Karpas-422 (cell line): Measurements from ENCODE around the gene C19orf85. TPM values are rescaled to one million over a fixed set of nuclear protein-coding genes. Genes with fewer than 3 reads are reported as not detected.

ENCODE experiments used
- DNase-seq: peaks from one replicate; pipeline ENCODE4 v3.0.0-alpha.2; 2015
- H2AFZ ChIP-seq: fragments of 200-600 bp; sonication (generic); 2 replicates; pipeline ENCODE4 v1.6.1; 2014; ENCODE audit warnings: antibody characterized with exemption, low read length, mixed read lengths
- H3K27ac ChIP-seq: fragments of 200-600 bp; sonication (generic); 2 replicates; pipeline ENCODE4 v1.5.1; 2014; ENCODE audit warnings: mild to moderate bottlenecking, low read length, moderate library complexity
- H3K27me3 ChIP-seq: fragments of 200-600 bp; sonication (generic); 2 replicates; pipeline ENCODE4 v1.6.1; 2014; ENCODE audit warnings: low read length, mixed read lengths
- H3K36me3 ChIP-seq: fragments of 200-600 bp; sonication (generic); 2 replicates; pipeline ENCODE4 v1.6.1; 2014; ENCODE audit warnings: low read length, mixed read lengths; ENCODE audit not compliant: insufficient read depth
- H3K4me1 ChIP-seq: fragments of 200-600 bp; sonication (generic); 2 replicates; pipeline ENCODE4 v1.6.1; 2014; ENCODE audit warnings: mild to moderate bottlenecking, low read length, mixed read lengths
- H3K4me2 ChIP-seq: fragments of 200-600 bp; sonication (generic); 2 replicates; pipeline ENCODE4 v1.6.1; 2014; ENCODE audit warnings: low read length, low read depth, mild to moderate bottlenecking; ENCODE audit not compliant: poor library complexity, severe bottlenecking
- H3K4me3 ChIP-seq: fragments of 200-600 bp; sonication (generic); 2 replicates; pipeline ENCODE4 v1.5.1; 2014; ENCODE audit warnings: mild to moderate bottlenecking, antibody characterized with exemption, low read length, mixed read lengths
- H3K79me2 ChIP-seq: fragments of 200-600 bp; sonication (generic); 2 replicates; pipeline ENCODE4 v1.6.1; 2014; ENCODE audit warnings: mild to moderate bottlenecking, low read length, mixed read lengths
- H3K9ac ChIP-seq: fragments of 200-600 bp; sonication (generic); 2 replicates; pipeline ENCODE4 v1.6.0; 2014; ENCODE audit warnings: low read length
- H3K9me2 ChIP-seq: fragments of 200-600 bp; sonication (generic), shearing (Covaris generic); replicated peaks from 2 replicates; pipeline ENCODE4 v1.6.0; 2014; ENCODE audit warnings: mild to moderate bottlenecking, low read length, moderate library complexity; ENCODE audit not compliant: insufficient read depth
- H3K9me3 ChIP-seq: fragments of 300-700, 200-600 bp; sonication (generic); 2 replicates; pipeline ENCODE4 v1.6.1; 2014; ENCODE audit warnings: low read length, mixed read lengths
- H4K20me1 ChIP-seq: fragments of 200-600 bp; sonication (generic); 2 replicates; pipeline ENCODE4 v1.6.1; 2014; ENCODE audit warnings: mild to moderate bottlenecking, antibody characterized with exemption, low read length, low read depth; ENCODE audit not compliant: insufficient read depth
- total RNA-seq: library from RNA; depleted of rRNA; stranded (reverse); fragments of >200 nt; shearing (Covaris generic); gene quantifications from 2 replicates; pipeline ENCODE4 v1.2.3, GENCODE V29; 2014; ENCODE audit warnings: low replicate concordance

The C19orf85 gene
- total RNA-seq, 1 experiment from 2014 or later = not detected

GRCh38 chr19:55474269-55475265, 10.0 kb upstream of the C19orf85 start:
- peaks cover 26% of the 10 kb centered on the region for H3K4me1 ChIP-seq
- no peaks in the 10 kb centered on the region for H3K36me3 ChIP-seq
- no peak overlapping the region for H3K9ac ChIP-seq
- no peaks in the 10 kb centered on the region for H4K20me1 ChIP-seq
- H3K9me2 ChIP-seq = no peaks in the 10 kb centered on the region
- H3K4me3 ChIP-seq = no peak overlapping the region
- H3K9me3 ChIP-seq = no peaks in the 10 kb centered on the region
- H3K27ac ChIP-seq = no peak overlapping the region
- no peak overlapping the region for H3K4me2 ChIP-seq
- no peak for DNase-seq
- H2AFZ ChIP-seq = no peak overlapping the region; the same call in 1 of the 2 replicates
- peaks cover 21% of the 10 kb centered on the region for H3K79me2 ChIP-seq
- H3K27me3 ChIP-seq = no peaks in the 10 kb centered on the region

DNA sequence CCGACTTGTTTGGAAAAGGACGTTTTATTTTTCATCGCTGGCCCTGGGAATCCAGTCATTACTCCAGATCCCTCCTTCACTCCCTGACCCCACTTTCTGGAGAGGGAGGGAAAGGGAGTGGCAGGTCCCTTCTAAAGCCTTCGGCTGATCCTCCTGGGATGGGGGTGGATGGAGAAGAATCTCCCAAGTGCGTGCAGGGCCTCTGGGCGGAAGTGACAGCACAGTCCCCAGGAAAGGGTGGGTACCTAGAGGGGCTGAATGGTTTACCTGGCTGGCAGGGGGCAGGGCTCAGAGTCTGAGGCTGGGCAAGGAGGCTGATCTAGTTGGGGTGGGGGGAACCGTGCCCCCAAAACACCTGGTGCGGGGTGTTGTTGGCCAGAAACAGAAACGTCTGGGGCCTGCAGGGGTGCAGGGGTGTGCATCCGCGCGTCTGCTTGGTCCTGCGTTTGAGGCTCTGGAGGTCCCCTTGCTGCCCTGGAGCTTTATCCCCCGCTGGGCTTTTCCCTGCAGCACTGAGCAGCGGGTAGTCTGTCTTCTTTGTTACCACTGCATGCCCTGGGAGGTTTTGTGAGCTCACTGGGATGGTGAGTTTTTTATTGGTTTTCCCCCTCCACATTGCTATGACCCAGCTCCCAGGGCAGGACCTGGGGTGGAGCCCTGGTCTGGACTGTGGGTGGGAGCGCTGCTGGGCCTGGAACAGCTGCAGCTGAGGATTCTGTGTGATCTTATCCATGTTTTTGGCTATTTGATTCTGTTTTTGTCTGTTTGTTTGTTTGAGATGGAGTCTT, 8.9 kb upstream of the C19orf85 start:
- no peaks in the 10 kb centered on the region for H3K9me2 ChIP-seq

GRCh38 chr19:55472463-55472862, 7.9 kb upstream of the C19orf85 start:
- no peak overlapping the region for H2AFZ ChIP-seq
- no peak overlapping the region for H3K27ac ChIP-seq
- no peak for DNase-seq
- peaks cover 11% of the 10 kb centered on the region for H3K4me1 ChIP-seq
- H3K4me2 ChIP-seq = no peak overlapping the region
- no peaks in the 10 kb centered on the region for H3K79me2 ChIP-seq
- no peaks in the 10 kb centered on the region for H3K36me3 ChIP-seq
- H3K9me2 ChIP-seq = no peaks in the 10 kb centered on the region
- no peak overlapping the region for H3K4me3 ChIP-seq
- no peaks in the 10 kb centered on the region for H3K9me3 ChIP-seq
- H3K27me3 ChIP-seq = no peaks in the 10 kb centered on the region
- no peak overlapping the region for H3K9ac ChIP-seq
- no peaks in the 10 kb centered on the region for H4K20me1 ChIP-seq

More for the DNA sequence above, 8.9 kb upstream of the C19orf85 start:
- Histone ChIP-seq H2AFZ (no peak overlapping the region), H3K4me1 (peaks cover 17% of the 10 kb centered on the region), H3K9me3 (no peaks in the 10 kb centered on the region), H4K20me1 (no peaks in the 10 kb centered on the region), H3K36me3 (no peaks in the 10 kb centered on the region), H3K9ac (no peak overlapping the region), H3K27me3 (no peaks in the 10 kb centered on the region), H3K4me3 (no peak overlapping the region), H3K79me2 (peaks cover 9% of the 10 kb centered on the region), H3K27ac (no peak overlapping the region), H3K4me2 (no peak overlapping the region)
- no peak for DNase-seq

- no peaks in the 10 kb centered on the region for H3K9me3 ChIP-seq
- no peaks in the 10 kb centered on the region for H3K27me3 ChIP-seq
- H3K9ac ChIP-seq = no peak overlapping the region
- H3K27ac ChIP-seq = no peak overlapping the region
- H4K20me1 ChIP-seq = no peaks in the 10 kb centered on the region
- H3K36me3 ChIP-seq = no peaks in the 10 kb centered on the region
- no peaks in the 10 kb centered on the region for H3K9me2 ChIP-seq
- no peak overlapping the region for H3K4me3 ChIP-seq
- no peak overlapping the region for H2AFZ ChIP-seq
- no peak overlapping the region for H3K4me2 ChIP-seq
- no peak for DNase-seq
- peaks cover 10% of the 10 kb centered on the region for H3K4me1 ChIP-seq
- H3K79me2 ChIP-seq = no peaks in the 10 kb centered on the region
Measured at GRCh38 chr19:55471266-55471665, 6.7 kb upstream of the C19orf85 start.

DNA sequence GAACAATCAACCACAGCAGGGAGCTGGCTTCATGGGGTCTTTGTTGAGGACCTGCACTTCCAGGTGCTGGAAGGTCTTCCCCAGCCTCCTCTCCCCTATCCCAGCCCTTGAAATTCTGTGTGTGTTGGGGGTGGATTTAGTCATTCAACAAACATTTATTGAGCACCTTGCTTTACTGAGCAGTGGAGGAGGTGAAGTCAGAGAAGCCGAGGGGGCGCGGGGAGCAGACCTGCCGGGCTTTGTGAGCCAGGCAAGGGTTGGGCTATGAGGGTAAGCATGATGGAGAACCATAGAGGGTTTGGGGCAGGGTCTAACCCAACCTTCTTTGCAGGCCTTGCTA, 3.5 kb upstream of the C19orf85 start:
- Histone ChIP-seq H3K4me1 (peaks cover 3% of the 10 kb centered on the region), H3K27ac (no peak overlapping the region), H3K9me2 (no peaks in the 10 kb centered on the region), H3K27me3 (no peaks in the 10 kb centered on the region), H3K4me3 (no peak overlapping the region), H2AFZ (no peak overlapping the region), H3K36me3 (no peaks in the 10 kb centered on the region), H3K4me2 (no peak overlapping the region), H3K9ac (no peak overlapping the region), H3K9me3 (no peaks in the 10 kb centered on the region), H4K20me1 (no peaks in the 10 kb centered on the region), H3K79me2 (no peaks in the 10 kb centered on the region)
- no peak for DNase-seq

DNA sequence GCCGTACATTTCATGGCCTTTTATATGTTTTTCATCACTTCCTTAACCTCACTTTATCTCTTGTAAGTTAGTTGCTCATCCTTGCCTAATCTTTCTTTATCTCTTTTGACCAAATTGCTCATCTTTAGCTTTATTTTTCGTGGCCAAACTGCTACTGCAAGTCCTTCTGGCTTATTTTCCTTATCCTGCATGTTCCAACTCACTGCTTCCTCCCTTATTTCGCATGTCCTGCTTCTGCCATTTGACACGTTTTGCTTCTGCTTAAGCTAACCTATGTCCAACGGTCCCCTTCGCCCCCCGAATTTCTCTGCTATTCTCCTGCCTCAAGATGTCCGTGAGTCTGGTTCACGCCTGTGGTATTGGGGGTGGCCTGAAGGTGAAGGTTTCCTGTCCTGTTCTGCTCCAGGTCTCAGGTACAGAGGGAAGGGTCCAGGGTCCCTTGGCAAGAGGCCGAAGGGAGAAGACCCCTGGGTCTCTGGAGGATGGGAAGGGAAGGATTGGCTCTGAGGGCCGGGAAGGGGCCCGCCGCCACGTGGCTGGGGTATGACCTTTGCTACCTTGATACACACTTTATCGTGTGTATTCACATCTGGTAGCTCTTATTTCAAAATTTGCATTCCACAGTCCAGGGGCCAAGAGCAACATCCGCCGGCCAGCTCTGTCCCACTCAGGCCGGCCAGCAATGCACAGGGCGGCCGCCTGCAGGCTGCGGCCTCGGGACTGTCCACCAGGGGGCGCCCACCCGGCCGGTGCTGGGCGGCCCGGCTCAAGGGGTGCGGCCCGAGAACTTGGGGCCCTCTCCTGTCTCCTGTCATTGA, 2.9 kb upstream of the C19orf85 start:
- Histone ChIP-seq H2AFZ (no peak overlapping the region), H3K4me2 (no peak overlapping the region), H3K9me2 (no peaks in the 10 kb centered on the region), H3K9me3 (no peaks in the 10 kb centered on the region), H3K79me2 (no peaks in the 10 kb centered on the region), H3K4me3 (no peak overlapping the region), H3K27me3 (no peaks in the 10 kb centered on the region), H4K20me1 (no peaks in the 10 kb centered on the region), H3K9ac (no peak overlapping the region), H3K36me3 (no peaks in the 10 kb centered on the region), H3K4me1 (peaks cover 3% of the 10 kb centered on the region), H3K27ac (no peak overlapping the region)
- DNase-seq = peak; percentile 91

- Histone ChIP-seq H3K9ac (no peak overlapping the region), H3K4me2 (no peak overlapping the region), H3K27me3 (no peaks in the 10 kb centered on the region), H3K9me3 (no peaks in the 10 kb centered on the region), H3K36me3 (no peaks in the 10 kb centered on the region), H3K27ac (no peak overlapping the region), H3K9me2 (no peaks in the 10 kb centered on the region), H4K20me1 (no peaks in the 10 kb centered on the region), H3K79me2 (peaks cover under 1% of the 10 kb centered on the region; the same call in 1 of the 2 replicates), H3K4me3 (no peak overlapping the region), H3K4me1 (peaks cover 11% of the 10 kb centered on the region), H2AFZ (no peak overlapping the region)
- no peak for DNase-seq
Measured at GRCh38 chr19:55466241-55466614, 1.7 kb upstream of the C19orf85 start.
